Skeletal muscle tissue (tissue), 4 donors: ENCODE measurements around the gene ZNF22. TPM values are rescaled to one million over a fixed set of nuclear protein-coding genes. Genes with fewer than 3 reads are reported as not detected.

Experiments
- H3K27ac ChIP-seq: one replicate; pipeline ENCODE4 v1.7.0; 2013; ENCODE audit warnings: mild to moderate bottlenecking, low read depth, low read length, inconsistent platforms
- H3K27me3 ChIP-seq, 3 donors: one replicate each; pipeline ENCODE4 v1.7.0; 2013; ENCODE audit warnings: low read length in 3 of 3; ENCODE audit not compliant: control insufficient read depth in 3 of 3, insufficient read depth in 3 of 3
- H3K36me3 ChIP-seq, 3 donors: one replicate each; pipeline ENCODE4 v1.7.0; 2013; ENCODE audit warnings: low read length in 3 of 3; ENCODE audit not compliant: control insufficient read depth in 3 of 3, insufficient read depth in 3 of 3
- H3K4me1 ChIP-seq, 3 donors: one replicate each; pipeline ENCODE4 v1.7.0; 2013; ENCODE audit warnings: low read length in 3 of 3, mild to moderate bottlenecking in 3 of 3; ENCODE audit not compliant: control insufficient read depth in 3 of 3, insufficient read depth in 3 of 3
- H3K4me3 ChIP-seq, 3 donors: one replicate each; pipeline ENCODE4 v1.7.0; 2013; ENCODE audit warnings: low read length in 3 of 3
- H3K9ac ChIP-seq, 3 donors: one replicate each; pipeline ENCODE4 v1.7.0; 2013; ENCODE audit warnings: low read length in 3 of 3, mild to moderate bottlenecking in 3 of 3, moderate library complexity in 2 of 3, low read depth in 1 of 3
- H3K9me3 ChIP-seq, 3 donors: one replicate each; pipeline ENCODE4 v1.7.0; 2013; ENCODE audit warnings: low read length in 3 of 3; ENCODE audit not compliant: control insufficient read depth in 3 of 3
- total RNA-seq: library from RNA; depleted of rRNA; stranded (reverse); fragments of >200 nt; gene quantifications from one replicate; pipeline ENCODE4 v1.2.3, GENCODE V29; 2014
- donor health status: Osteomylitis.

Gene ZNF22
- total RNA-seq: 25.6 TPM

GRCh38 chr10:45000752-45001380 is at the start of gene ZNF22:
TSS of gene ZNF22 (plus strand) at chr10:45000923. CDS start at chr10:45003369, 2,446 bp downstream.
- H3K27ac ChIP-seq: peak within 1 kb of the TSS; percentile 85
- H3K9me3 ChIP-seq: no peaks in the 10 kb centered on the region
- H3K27me3 ChIP-seq: no peaks in the 10 kb centered on the region
- peaks cover 3 to 17% (median 10%) of the 10 kb centered on the region in 3 donors for H3K36me3 ChIP-seq
- peaks cover 27 to 53% (median 36%) of the 10 kb centered on the region in 3 donors for H3K4me1 ChIP-seq
- H3K9ac ChIP-seq: peak within 1 kb of the TSS; percentile 73 to 86 (median 82)
- H3K4me3 ChIP-seq: peak within 1 kb of the TSS; percentile 73 to 84 (median 74)

DNA sequence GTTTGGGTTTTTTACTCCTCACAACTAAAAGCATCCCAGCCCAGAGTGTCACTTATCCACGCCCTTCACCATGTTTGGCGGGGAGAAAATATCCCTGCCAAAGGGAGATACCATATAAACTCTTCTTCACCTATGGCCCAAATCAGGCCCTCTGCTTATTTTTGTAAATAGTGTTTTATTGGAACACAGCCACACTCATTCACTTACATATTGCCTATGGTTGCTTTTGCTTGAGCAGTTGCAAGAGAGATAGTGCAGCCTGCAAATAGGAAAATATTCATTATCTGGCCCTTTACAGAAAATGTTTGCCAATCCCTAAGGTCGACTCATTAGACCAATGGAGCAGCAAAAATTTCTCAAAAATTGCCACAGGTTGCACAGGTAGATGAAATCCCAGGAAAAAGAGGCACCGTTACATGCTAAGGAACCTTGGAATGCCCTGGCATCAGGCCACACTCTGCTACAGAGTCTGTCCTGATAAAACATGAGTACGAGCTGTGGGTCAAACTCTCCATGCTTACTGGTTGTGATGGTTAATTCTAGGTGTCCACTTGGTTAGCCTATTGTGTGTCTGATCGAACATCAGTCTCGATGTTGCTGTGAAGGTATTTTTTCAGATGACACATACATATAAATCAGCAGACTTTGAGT is 49.0 kb upstream of the ZNF22 start:
- Histone ChIP-seq H3K9me3 (no peaks in the 10 kb centered on the region), H3K27me3 (no peaks in the 10 kb centered on the region), H3K4me3 (no peak overlapping the region), H3K36me3 (peaks cover 6 to 13% (median 7%) of the 10 kb centered on the region in 3 donors), H3K27ac (no peak overlapping the region), H3K9ac (no peak overlapping the region), H3K4me1 (peaks cover 13 to 34% (median 14%) of the 10 kb centered on the region in 3 donors)

DNA sequence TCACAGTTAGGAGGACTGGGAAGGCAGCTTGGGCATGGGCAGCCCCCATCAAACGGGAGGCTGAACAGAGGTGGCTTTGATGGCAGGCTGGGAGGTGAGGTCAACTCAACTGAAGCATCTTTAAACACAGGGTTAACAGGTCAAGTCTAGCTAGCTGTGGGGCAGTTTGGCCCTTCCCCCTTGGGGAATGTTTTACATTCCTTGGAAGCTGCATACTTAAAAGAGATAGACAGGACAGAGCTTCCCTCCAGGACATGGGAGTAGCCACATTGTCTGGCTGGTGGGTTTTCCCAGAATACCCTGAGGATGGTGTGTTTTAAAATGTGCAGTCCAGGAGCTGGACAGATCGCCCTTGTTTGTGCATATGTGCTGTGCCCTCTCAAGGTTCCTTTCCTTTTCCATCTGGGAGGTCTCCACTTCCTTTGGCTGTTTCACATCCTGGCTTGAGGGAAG is 47.9 kb upstream of the ZNF22 start:
- Histone ChIP-seq H3K36me3 (peaks cover 6 to 14% (median 9%) of the 10 kb centered on the region in 3 donors), H3K4me1 (peaks cover 8 to 32% (median 11%) of the 10 kb centered on the region in 3 donors), H3K4me3 (no peak overlapping the region), H3K27me3 (no peaks in the 10 kb centered on the region), H3K9ac (no peak overlapping the region), H3K27ac (no peak overlapping the region), H3K9me3 (no peaks in the 10 kb centered on the region)

GRCh38 chr10:44954042-44954441 is 46.7 kb upstream of the ZNF22 start:
- Histone ChIP-seq H3K4me3 (no peak overlapping the region), H3K27me3 (no peaks in the 10 kb centered on the region), H3K4me1 (peaks cover 12 to 29% (median 13%) of the 10 kb centered on the region in 3 donors), H3K9ac (no peak overlapping the region), H3K27ac (no peak overlapping the region), H3K36me3 (peaks cover 6 to 14% (median 9%) of the 10 kb centered on the region in 3 donors), H3K9me3 (no peaks in the 10 kb centered on the region)

- H3K27ac ChIP-seq: no peak overlapping the region
- H3K9me3 ChIP-seq: no peaks in the 10 kb centered on the region
- H3K9ac ChIP-seq: no peak overlapping the region
- peaks cover 6 to 14% (median 9%) of the 10 kb centered on the region in 3 donors for H3K36me3 ChIP-seq
- H3K27me3 ChIP-seq: no peaks in the 10 kb centered on the region
- H3K4me1 ChIP-seq: peaks cover 14 to 25% (median 14%) of the 10 kb centered on the region in 3 donors
- no peak overlapping the region for H3K4me3 ChIP-seq
These were observed 45.8 kb upstream of the ZNF22 start for GRCh38 chr10:44954962-44955361.

GRCh38 chr10:44955413-44956070 is 45.2 kb upstream of the ZNF22 start:
- H3K4me1 ChIP-seq: peaks cover 19 to 26% (median 20%) of the 10 kb centered on the region in 3 donors
- H3K27me3 ChIP-seq: no peaks in the 10 kb centered on the region
- no peaks in the 10 kb centered on the region for H3K9me3 ChIP-seq
- peaks cover 6 to 14% (median 9%) of the 10 kb centered on the region in 3 donors for H3K36me3 ChIP-seq
- no peak overlapping the region for H3K4me3 ChIP-seq
- H3K27ac ChIP-seq: no peak overlapping the region
- H3K9ac ChIP-seq: no peak overlapping the region

DNA sequence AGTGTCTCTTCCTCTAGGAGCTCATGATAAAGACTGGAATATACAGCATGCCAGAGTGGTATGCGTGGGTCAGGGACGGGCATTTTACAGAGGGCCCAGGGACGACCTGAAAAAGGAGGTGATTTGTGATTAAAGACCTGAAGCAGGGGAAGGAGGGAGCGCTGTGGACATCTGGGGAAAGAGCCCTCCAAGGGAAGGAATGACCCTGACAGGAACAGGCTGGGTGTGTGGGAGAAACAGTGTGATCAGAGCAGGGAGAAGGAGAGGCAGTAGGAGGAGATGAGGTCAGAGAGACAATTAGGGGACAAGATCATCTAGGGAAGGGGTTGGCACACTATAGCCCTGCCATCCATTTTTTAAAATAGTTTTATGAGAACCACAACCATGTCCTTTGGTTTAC is 44.5 kb upstream of the ZNF22 start:
- Histone ChIP-seq H3K4me1 (peaks cover 22 to 30% (median 22%) of the 10 kb centered on the region in 3 donors), H3K9me3 (no peaks in the 10 kb centered on the region), H3K9ac (no peak overlapping the region), H3K27ac (no peak overlapping the region), H3K27me3 (no peaks in the 10 kb centered on the region), H3K4me3 (no peak overlapping the region), H3K36me3 (peaks cover 6 to 14% (median 9%) of the 10 kb centered on the region in 3 donors)

- Histone ChIP-seq H3K4me1 (peaks cover 27 to 38% (median 29%) of the 10 kb centered on the region in 3 donors), H3K9me3 (no peaks in the 10 kb centered on the region), H3K27ac (no peak overlapping the region), H3K9ac (no peak overlapping the region), H3K27me3 (no peaks in the 10 kb centered on the region), H3K36me3 (peaks cover 6 to 14% (median 9%) of the 10 kb centered on the region in 3 donors), H3K4me3 (no peak overlapping the region)
These were observed 43.7 kb upstream of the ZNF22 start for GRCh38 chr10:44956717-44957706.

- Histone ChIP-seq H3K4me1 (peaks cover 39 to 51% (median 43%) of the 10 kb centered on the region in 3 donors), H3K27ac (peak overlapping the region; percentile 70)
These were observed 42.4 kb upstream of the ZNF22 start for GRCh38 chr10:44958196-44958897.

More at GRCh38 chr10:44958196-44958897, 42.4 kb upstream of the ZNF22 start:
- Histone ChIP-seq H3K9ac (peak overlapping the region; percentile 75 to 89 (median 82)), H3K27me3 (no peaks in the 10 kb centered on the region), H3K36me3 (peaks cover 8 to 14% (median 9%) of the 10 kb centered on the region in 3 donors), H3K9me3 (no peaks in the 10 kb centered on the region), H3K4me3 (peak overlapping the region; percentile 80 to 91 (median 84))
